Sigmoid colon (tissue), 7 donors: ENCODE results near the gene RYR3. TPM values are rescaled to one million over a fixed set of nuclear protein-coding genes. Genes with fewer than 3 reads are reported as not detected.

Experiments
- DNase-seq: peaks from one replicate; pipeline ENCODE4 v3.0.0-alpha.2; 2019
- H3K27ac ChIP-seq, 4 donors: fragments of 200-600 bp; sonication (generic); one replicate each; pipeline ENCODE4 v1.5.1; 2016 to 2019; ENCODE audit warnings: mild to moderate bottlenecking in 1 of 4
- H3K27me3 ChIP-seq, 3 donors: fragments of 200-600 bp; sonication (generic); one replicate each; pipeline ENCODE4 v1.5.1; 2019; ENCODE audit warnings: mild to moderate bottlenecking in 1 of 3
- H3K36me3 ChIP-seq, 4 donors: fragments of 200-600 bp; sonication (generic); one replicate each; pipeline ENCODE4 v1.5.1; 2016 to 2019
- H3K4me1 ChIP-seq, 4 donors: fragments of 200-600 bp; sonication (generic); one replicate each; pipeline ENCODE4 v1.5.1; 2017 to 2019
- H3K4me3 ChIP-seq, 4 donors: fragments of 200-600 bp; sonication (generic); one replicate each; pipeline ENCODE4 v1.5.1; 2017 to 2019; ENCODE audit warnings: mild to moderate bottlenecking in 2 of 4, moderate library complexity in 1 of 4
- H3K9me3 ChIP-seq, 4 donors: fragments of 200-600 bp in 3 of 4; sonication (generic) in 3 of 4; one replicate each; pipeline versions ENCODE4 v1.5.1 to v1.6.1; 2013 to 2019
- CTCF ChIP-seq, 4 experiments: fragments of 450-650 bp in 3 of 4; fragments of 200-600 bp in 1 of 4; IDR thresholded peaks; one replicate each; pipeline ENCODE4 v1.5.1; 2016 to 2019; ENCODE audit warnings: antibody characterized with exemption in 4 of 4, mild to moderate bottlenecking in 3 of 4, moderate library complexity in 2 of 4
- EP300 ChIP-seq, 4 donors: sonication (generic); formaldehyde crosslinking; IDR thresholded peaks; one replicate each; pipeline ENCODE4 v1.6.1; 2017; ENCODE audit warnings: antibody characterized with exemption in 4 of 4
- POLR2A ChIP-seq, 2 donors: fragments of 450-650 bp; IDR thresholded peaks; one replicate each; pipeline ENCODE4 v1.6.1; 2016; ENCODE audit warnings: antibody characterized with exemption in 2 of 2, mild to moderate bottlenecking in 2 of 2, moderate library complexity in 2 of 2
- POLR2AphosphoS5 ChIP-seq, 4 donors: sonication (generic); formaldehyde crosslinking; IDR thresholded peaks; one replicate each; pipeline ENCODE4 v1.6.1; 2017; ENCODE audit warnings: antibody characterized with exemption in 4 of 4
- WGBS, 2 donors: extraction: QIAGEN DNeasy Blood & Tissue Kit; methylation state at CpG; one replicate each; pipeline ENCODE4 v1.1.7; 2013; 5-methylcytosine and 5-hydroxymethylcytosine counted together
- intact Hi-C: fragments of 100-400 bp; cut with DNase I; formaldehyde crosslinking; loops from one replicate; pipeline ENCODE4 v1.15.1; 2023
- polyA plus RNA-seq, 3 donors: library from polyadenylated mRNA; stranded (reverse); fragments of 200-250 nt; gene quantifications; one replicate each; pipeline ENCODE4 v1.2.3, GENCODE V29; 2013
- total RNA-seq, 4 donors: library from RNA; depleted of rRNA; stranded (reverse); fragments of >200 nt; gene quantifications; one replicate each; pipeline ENCODE4 v1.1.0, GENCODE V29; 2016
- donor health status: healthy with polysubstance abuse.
- donor health status: Bipolar disorder and iron deficiency.
- donor health status: healthy.

RYR3 gene
- total and polyA plus RNA-seq, 7 donors, result 0.38 to 29.1 (median 10.5) TPM; not detected in 1

DNA sequence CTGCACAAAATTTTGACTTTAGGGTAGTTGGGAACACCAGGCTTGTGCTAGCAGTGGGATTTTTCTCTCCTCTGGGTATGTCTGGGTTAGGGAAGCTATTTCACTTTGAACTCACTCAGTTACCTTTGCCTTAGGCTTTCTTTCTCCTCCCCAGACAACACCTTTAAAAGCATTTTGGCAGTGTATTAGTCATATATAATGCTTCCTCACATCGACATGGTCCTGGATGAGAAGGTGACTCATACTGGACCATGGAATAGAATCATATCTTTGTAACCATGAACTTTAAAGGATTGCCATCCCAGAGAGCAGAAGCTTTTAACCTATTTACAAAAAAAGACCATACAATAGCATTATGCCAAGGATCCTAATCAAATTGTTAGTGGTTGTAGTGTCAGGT lies 2.7 kb downstream of the RYR3 start:
- H3K4me3 ChIP-seq, result no peak overlapping the region
- no peak for TF ChIP-seq POLR2A (IDR thresholded peaks at IDR 0.05)
- TF ChIP-seq CTCF (IDR thresholded peaks at IDR 0.05), result no peak
- TF ChIP-seq POLR2AphosphoS5 (IDR thresholded peaks at IDR 0.05), result no peak
- no peak for TF ChIP-seq EP300 (IDR thresholded peaks at IDR 0.05)
- no peaks in the 10 kb centered on the region for H3K9me3 ChIP-seq
- H3K27me3 ChIP-seq, result peaks cover 0 to 4% (median 0%) of the 10 kb centered on the region in 3 donors
- H3K27ac ChIP-seq, result no peak overlapping the region
- no peak for DNase-seq
- 53 to 72% methylated on average over 1 of the region's 1 CpG for WGBS, 2 donors
- no peaks in the 10 kb centered on the region for H3K36me3 ChIP-seq
- intact Hi-C loops, result no loop called here
- H3K4me1 ChIP-seq, result peaks cover 0 to 20% (median 8%) of the 10 kb centered on the region in 4 donors

GRCh38 chr15:33314069-33314468 lies 3.3 kb downstream of the RYR3 start:
- no peak overlapping the region for H3K27ac ChIP-seq
- no peaks in the 10 kb centered on the region for H3K9me3 ChIP-seq
- no peak for TF ChIP-seq POLR2AphosphoS5 (IDR thresholded peaks at IDR 0.05)
- no peak for TF ChIP-seq EP300 (IDR thresholded peaks at IDR 0.05)
- no peak for TF ChIP-seq POLR2A (IDR thresholded peaks at IDR 0.05)
- no peak for TF ChIP-seq CTCF (IDR thresholded peaks at IDR 0.05)
- intact Hi-C loops, result no loop called here
- no peak overlapping the region for H3K4me3 ChIP-seq
- peaks cover 0 to 4% (median 0%) of the 10 kb centered on the region in 3 donors for H3K27me3 ChIP-seq
- 85 to 92% methylated on average over 5 of the region's 5 CpGs for WGBS, 2 donors
- DNase-seq, result no peak
- peaks cover 0 to 20% (median 8%) of the 10 kb centered on the region in 4 donors for H3K4me1 ChIP-seq
- no peaks in the 10 kb centered on the region for H3K36me3 ChIP-seq

- no peaks in the 10 kb centered on the region for H3K36me3 ChIP-seq
- no peaks in the 10 kb centered on the region for H3K9me3 ChIP-seq
- intact Hi-C loops, result no loop called here
- no peak overlapping the region for H3K4me3 ChIP-seq
- DNase-seq, result no peak
- 84 to 89% methylated on average over 7 of the region's 7 CpGs for WGBS, 2 donors
- H3K27ac ChIP-seq, result no peak overlapping the region
- no peak for TF ChIP-seq EP300 (IDR thresholded peaks at IDR 0.05)
- TF ChIP-seq CTCF (IDR thresholded peaks at IDR 0.05), result no peak
- peaks cover 0 to 4% (median 0%) of the 10 kb centered on the region in 3 donors for H3K27me3 ChIP-seq
- H3K4me1 ChIP-seq, result peaks cover 0 to 16% (median 5%) of the 10 kb centered on the region in 4 donors
These were observed 4.3 kb downstream of the RYR3 start for GRCh38 chr15:33315044-33315443.

- Histone ChIP-seq H3K27me3 (no peaks in the 10 kb centered on the region), H3K4me1 (peaks cover 0 to 6% (median 0%) of the 10 kb centered on the region in 4 donors), H3K9me3 (no peaks in the 10 kb centered on the region), H3K27ac (no peak overlapping the region), H3K4me3 (no peak overlapping the region), H3K36me3 (no peaks in the 10 kb centered on the region)
- no peak for TF ChIP-seq EP300 (IDR thresholded peaks at IDR 0.05)
- TF ChIP-seq POLR2AphosphoS5 (IDR thresholded peaks at IDR 0.05), result no peak
- no peak for TF ChIP-seq POLR2A (IDR thresholded peaks at IDR 0.05)
- TF ChIP-seq CTCF (IDR thresholded peaks at IDR 0.05), result no peak
- intact Hi-C loops, result no loop called here
- DNase-seq, result no peak
These were observed 7.1 kb downstream of the RYR3 start for GRCh38 chr15:33317896-33318295.

DNA sequence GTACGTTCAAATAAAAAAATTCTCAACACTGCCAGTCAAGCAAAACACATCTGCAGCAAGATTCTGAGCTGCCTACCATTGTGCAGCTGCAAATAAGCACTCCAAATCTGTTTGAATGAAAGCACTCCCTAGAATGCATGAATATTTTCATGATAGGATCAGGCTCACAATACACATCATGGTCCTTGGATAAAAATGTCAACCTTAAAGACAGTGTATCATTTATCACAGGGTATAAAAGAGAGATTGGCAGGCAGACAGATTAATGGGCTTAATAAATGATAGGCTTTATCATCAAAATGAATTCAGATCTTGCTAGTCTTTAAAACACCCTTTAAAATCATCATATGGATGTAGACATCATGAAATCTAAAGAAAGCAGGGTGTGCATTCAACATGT lies 9.2 kb downstream of the RYR3 start:
- no peaks in the 10 kb centered on the region for H3K27me3 ChIP-seq
- H3K9me3 ChIP-seq, result no peaks in the 10 kb centered on the region
- intact Hi-C loops, result no loop called here
- no peaks in the 10 kb centered on the region for H3K36me3 ChIP-seq
- no peak for TF ChIP-seq POLR2AphosphoS5 (IDR thresholded peaks at IDR 0.05)
- TF ChIP-seq POLR2A (IDR thresholded peaks at IDR 0.05), result no peak
- no peak for TF ChIP-seq EP300 (IDR thresholded peaks at IDR 0.05)
- no peak for TF ChIP-seq CTCF (IDR thresholded peaks at IDR 0.05)
- H3K4me1 ChIP-seq, result peaks cover 0 to 6% (median 0%) of the 10 kb centered on the region in 4 donors
- no peak for DNase-seq
- no peak overlapping the region for H3K4me3 ChIP-seq
- 60 to 69% methylated on average over 1 of the region's 1 CpG for WGBS, 2 donors
- no peak overlapping the region for H3K27ac ChIP-seq
